VCaP (cell line): ENCODE data around the gene DOCK7.

Experiments
- H3K27ac ChIP-seq: fragments of 450-650 bp; 2 replicates; pipeline ENCODE4 v1.5.1; 2017
- CTCF ChIP-seq: fragments of 450-650 bp; conservative IDR thresholded peaks from 2 replicates; pipeline ENCODE4 v1.5.1; 2017; ENCODE audit warnings: mild to moderate bottlenecking, moderate library complexity

The DOCK7 gene

GRCh38 chr1:62423580-62424242, 264.5 kb downstream of the DOCK7 start:
- no peak overlapping the region for H3K27ac ChIP-seq
- TF ChIP-seq CTCF, result no peak

GRCh38 chr1:62420214-62420613, 268.0 kb downstream of the DOCK7 start:
- no peak for TF ChIP-seq CTCF
- H3K27ac ChIP-seq, result no peak overlapping the region

GRCh38 chr1:62417351-62417999, 270.7 kb downstream of the DOCK7 start:
- no peak overlapping the region for H3K27ac ChIP-seq
- TF ChIP-seq CTCF, result no peak

GRCh38 chr1:62415687-62416086, 272.5 kb downstream of the DOCK7 start:
- H3K27ac ChIP-seq, result no peak overlapping the region
- no peak for TF ChIP-seq CTCF

GRCh38 chr1:62407398-62408009, 280.7 kb downstream of the DOCK7 start:
- no peak overlapping the region for H3K27ac ChIP-seq
- TF ChIP-seq CTCF, result peak; percentile 81

GRCh38 chr1:62406576-62406975, 281.6 kb downstream of the DOCK7 start:
- no peak for TF ChIP-seq CTCF
- no peak overlapping the region for H3K27ac ChIP-seq

- TF ChIP-seq CTCF, result no peak
Observed at GRCh38 chr1:62405247-62405646, 282.9 kb downstream of the DOCK7 start.

More at GRCh38 chr1:62405247-62405646, 282.9 kb downstream of the DOCK7 start:
- H3K27ac ChIP-seq, result no peak overlapping the region
